Stimulated activated memory B cell treated with anti-CD40 and anti-IgM and Interleukin-4, amounts not matched to agents 10 μg/mL and 1 μg/mL and 100 μg/mL, for 72 hours (primary cell): ENCODE results near the gene UCK1.

ENCODE experiments used
- ATAC-seq: fragments of 150-1000 bp; cut with Tn5 transposase; 2 replicates; pipeline ENCODE4 v1.10.0; 2021
- H3K27ac Mint-ChIP-seq: one replicate; pipeline ENCODE4 v1.8.0; 2022; ENCODE audit warnings: mild to moderate bottlenecking, mixed read lengths
- H3K27me3 Mint-ChIP-seq: one replicate; pipeline ENCODE4 v1.8.0; 2022; ENCODE audit warnings: mixed read lengths
- H3K36me3 Mint-ChIP-seq: one replicate; pipeline ENCODE4 v1.8.0; 2022; ENCODE audit warnings: mixed read lengths
- H3K4me1 Mint-ChIP-seq: one replicate; pipeline ENCODE4 v1.8.0; 2022; ENCODE audit warnings: mixed read lengths
- H3K4me3 Mint-ChIP-seq: one replicate; pipeline ENCODE4 v1.8.0; 2022; ENCODE audit warnings: mild to moderate bottlenecking, moderate library complexity, mixed read lengths
- H3K9me3 Mint-ChIP-seq: one replicate; pipeline ENCODE4 v1.8.0; 2022; ENCODE audit warnings: mixed read lengths

The UCK1 gene

DNA sequence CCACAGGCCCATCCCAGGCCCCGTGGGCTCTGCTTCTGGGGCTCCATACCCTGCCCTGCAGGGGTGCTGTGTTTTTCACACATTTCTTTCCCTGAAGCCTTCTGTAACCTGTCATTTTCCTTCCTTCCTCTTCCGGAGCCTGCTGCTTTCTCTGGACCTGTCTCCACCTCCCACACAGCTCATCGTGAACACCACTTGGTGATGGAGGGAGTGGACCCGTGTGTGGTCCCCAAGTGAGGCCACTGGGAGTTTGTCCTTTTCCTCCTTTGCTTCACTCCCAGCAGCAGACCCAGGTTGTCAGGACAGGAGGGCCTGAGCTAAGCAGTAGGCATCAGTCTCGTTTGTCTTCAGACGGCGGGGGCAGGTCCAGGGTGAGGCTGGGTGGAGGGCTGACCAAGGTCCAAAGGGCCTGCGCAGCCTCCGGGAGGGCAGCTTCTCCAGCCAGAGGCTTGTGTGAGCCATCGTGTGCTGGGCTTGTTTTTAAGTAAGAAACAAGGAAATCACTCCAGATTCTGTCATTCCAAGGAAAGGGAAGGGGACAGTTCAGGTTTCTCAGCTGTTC is 34.1 kb downstream of the UCK1 start:
- Mint-ChIP-seq H3K9me3 (no peaks in the 10 kb centered on the region), H3K27ac (peak overlapping the region; percentile 46), H3K4me1 (peaks cover 29% of the 10 kb centered on the region), H3K36me3 (peaks cover 61% of the 10 kb centered on the region), H3K4me3 (no peak overlapping the region), H3K27me3 (no peaks in the 10 kb centered on the region)
- no peak for ATAC-seq

DNA sequence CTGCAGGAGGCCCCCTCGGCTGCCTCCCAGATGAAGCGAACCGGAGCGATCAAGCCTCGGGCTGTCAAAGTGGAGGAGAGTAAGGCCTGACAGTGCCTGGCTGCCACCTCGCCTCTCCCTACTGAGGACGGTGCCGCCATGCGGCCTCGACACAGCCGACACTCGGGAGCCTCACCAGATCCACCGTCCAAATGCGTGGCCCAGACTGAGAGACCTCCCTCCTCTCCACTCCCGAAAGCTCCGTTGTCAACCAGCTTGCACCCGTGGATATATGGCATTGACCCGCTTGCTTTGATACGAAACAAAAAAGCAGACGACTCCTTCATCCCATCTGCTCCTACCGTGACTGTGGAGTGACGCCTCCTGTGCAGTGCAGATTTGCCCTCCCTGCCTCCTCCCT is 35.3 kb downstream of the UCK1 start:
- H3K4me1 Mint-ChIP-seq, result peaks cover 19% of the 10 kb centered on the region
- no peaks in the 10 kb centered on the region for H3K27me3 Mint-ChIP-seq
- no peak for ATAC-seq
- no peak overlapping the region for H3K4me3 Mint-ChIP-seq
- no peak overlapping the region for H3K27ac Mint-ChIP-seq
- H3K36me3 Mint-ChIP-seq, result peaks cover 72% of the 10 kb centered on the region
- no peaks in the 10 kb centered on the region for H3K9me3 Mint-ChIP-seq

DNA sequence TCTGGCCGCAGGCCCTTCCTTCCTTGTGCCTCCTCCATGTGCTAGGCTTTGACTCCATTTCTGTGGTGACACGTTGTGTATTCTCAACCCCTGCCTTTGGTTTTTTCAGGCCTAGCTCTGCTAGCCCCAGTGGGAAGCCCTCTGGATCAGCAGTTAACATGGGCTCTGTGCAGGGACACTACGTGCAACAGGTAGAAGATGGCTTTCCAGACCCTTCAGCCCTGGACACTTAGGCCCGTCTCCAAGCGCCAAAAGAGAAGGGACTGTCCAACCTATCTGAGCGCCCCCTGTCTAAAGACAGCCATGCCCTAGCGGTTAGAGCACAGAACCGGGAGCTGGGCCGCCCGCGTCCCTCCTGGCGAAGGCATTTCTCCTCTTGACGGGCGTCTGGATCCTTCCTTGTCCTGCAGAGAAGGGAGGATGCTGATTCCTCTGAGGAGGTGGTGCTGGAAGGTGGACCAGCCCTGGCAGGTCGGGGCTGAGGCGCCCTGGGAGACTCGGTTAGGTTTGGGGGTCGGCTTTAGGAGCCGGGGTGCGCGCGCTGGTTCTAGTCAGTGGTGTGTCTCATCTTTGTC is 36.7 kb downstream of the UCK1 start:
- peaks cover 80% of the 10 kb centered on the region for H3K36me3 Mint-ChIP-seq
- H3K4me3 Mint-ChIP-seq, result no peak overlapping the region
- ATAC-seq, result no peak
- no peaks in the 10 kb centered on the region for H3K9me3 Mint-ChIP-seq
- no peaks in the 10 kb centered on the region for H3K27me3 Mint-ChIP-seq
- H3K27ac Mint-ChIP-seq, result no peak overlapping the region
- H3K4me1 Mint-ChIP-seq, result peaks cover 7% of the 10 kb centered on the region

DNA sequence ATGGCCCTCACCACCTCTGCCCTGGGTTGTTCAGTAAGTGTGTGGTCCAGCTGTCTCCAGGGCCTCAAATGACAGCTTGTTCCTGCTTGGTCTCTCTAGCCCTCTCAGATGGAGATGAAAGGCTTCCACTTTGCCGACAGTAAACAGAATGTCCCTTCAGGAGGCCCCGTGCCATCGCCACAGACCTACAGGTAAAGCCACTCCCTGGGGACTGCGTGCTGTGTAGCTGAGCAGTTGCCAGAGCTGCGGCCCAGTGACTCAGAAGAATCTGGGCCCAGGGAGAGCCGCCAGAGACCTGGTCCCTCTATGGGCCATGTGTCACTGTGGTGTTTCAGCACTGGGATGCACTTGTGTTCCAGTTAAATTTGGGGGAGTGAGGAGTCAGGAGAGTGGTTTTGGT is 39.0 kb downstream of the UCK1 start:
- Mint-ChIP-seq H3K27me3 (no peaks in the 10 kb centered on the region), H3K4me1 (peaks cover 3% of the 10 kb centered on the region), H3K36me3 (peaks cover 91% of the 10 kb centered on the region), H3K4me3 (no peak overlapping the region), H3K27ac (peak overlapping the region; percentile 31), H3K9me3 (no peaks in the 10 kb centered on the region)
- ATAC-seq, result no peak

DNA sequence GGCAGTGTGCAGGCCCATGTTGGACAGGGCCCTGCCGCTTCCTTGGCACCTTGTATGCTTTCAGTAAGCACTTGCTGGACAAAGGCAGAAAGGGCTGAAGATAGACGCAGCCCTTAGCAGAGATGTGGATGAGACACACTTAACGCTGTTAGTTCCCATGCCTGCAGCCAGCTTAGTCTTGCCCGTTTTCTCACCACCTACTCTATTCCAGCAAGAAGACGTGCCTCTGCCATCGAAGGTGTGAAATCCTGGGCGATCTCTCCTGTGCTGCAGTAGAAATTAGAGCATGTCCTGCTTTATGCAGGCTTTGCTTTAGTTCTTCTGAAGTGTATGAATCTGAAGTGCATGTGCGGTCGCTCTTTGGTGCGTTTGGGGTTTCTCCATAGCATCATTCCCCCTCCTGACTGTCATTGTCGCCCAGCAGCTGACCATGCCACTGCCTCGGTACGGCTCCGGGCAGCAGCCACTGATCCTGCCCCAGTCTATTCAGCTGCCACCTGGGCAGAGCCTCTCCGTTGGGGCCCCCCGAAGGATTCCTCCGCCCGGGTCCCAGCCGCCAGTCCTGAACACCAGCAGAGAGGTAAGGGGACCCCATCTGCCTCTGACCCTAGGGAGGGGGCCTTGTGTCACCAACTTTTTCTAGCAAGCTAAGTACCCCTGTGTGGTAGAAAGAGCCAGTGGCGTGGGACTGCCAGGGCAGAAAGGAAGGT is 39.9 kb downstream of the UCK1 start:
- H3K27me3 Mint-ChIP-seq, result no peaks in the 10 kb centered on the region
- peaks cover 93% of the 10 kb centered on the region for H3K36me3 Mint-ChIP-seq
- no peak overlapping the region for H3K27ac Mint-ChIP-seq
- H3K4me1 Mint-ChIP-seq, result no peaks in the 10 kb centered on the region
- ATAC-seq, result no peak
- no peak overlapping the region for H3K4me3 Mint-ChIP-seq
- no peaks in the 10 kb centered on the region for H3K9me3 Mint-ChIP-seq

DNA sequence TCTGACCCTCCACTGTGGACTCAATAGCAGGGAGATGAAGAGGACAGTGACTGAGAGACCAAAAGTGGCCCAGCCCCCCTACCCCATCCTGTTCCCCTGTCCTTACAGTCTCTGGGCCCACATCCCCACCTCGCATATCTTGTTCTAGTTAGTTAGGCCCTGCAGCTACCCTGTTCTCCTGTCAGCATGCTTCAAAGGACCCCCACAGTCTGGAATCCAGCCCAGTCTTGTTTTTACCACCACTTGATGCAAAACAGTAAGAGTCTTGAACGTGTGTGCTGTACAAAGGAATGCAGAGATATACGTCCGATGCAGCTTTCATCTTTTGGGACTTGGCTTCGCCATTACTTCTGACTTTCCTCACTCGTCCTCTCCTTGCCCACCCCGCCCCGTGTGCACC is 40.5 kb downstream of the UCK1 start:
- ATAC-seq, result no peak
- Mint-ChIP-seq H3K27ac (no peak overlapping the region), H3K4me3 (no peak overlapping the region), H3K36me3 (peaks cover 89% of the 10 kb centered on the region), H3K4me1 (no peaks in the 10 kb centered on the region), H3K9me3 (no peaks in the 10 kb centered on the region), H3K27me3 (no peaks in the 10 kb centered on the region)

DNA sequence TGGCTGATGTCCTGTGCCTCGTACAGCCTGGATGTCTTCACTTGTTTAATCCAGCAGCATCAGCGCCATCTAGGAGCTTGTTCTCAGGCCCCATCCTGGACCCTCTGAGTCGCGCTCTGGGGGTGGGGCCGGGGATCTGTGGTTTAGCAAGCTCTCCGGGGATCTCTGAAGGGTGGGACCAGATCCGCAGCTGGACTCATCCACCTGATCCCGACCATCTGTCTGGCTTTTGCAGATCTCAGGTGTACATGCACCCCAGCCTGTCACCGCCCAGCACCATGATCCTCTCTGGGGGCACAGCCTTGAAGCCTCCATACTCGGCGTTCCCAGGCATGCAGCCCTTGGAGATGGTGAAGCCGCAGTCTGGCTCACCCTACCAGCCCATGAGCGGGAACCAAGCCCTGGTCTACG is 43.4 kb downstream of the UCK1 start:
- Mint-ChIP-seq H3K27ac (no peak overlapping the region), H3K36me3 (peaks cover 87% of the 10 kb centered on the region), H3K4me1 (no peaks in the 10 kb centered on the region), H3K9me3 (no peaks in the 10 kb centered on the region), H3K27me3 (no peaks in the 10 kb centered on the region), H3K4me3 (no peak overlapping the region)
- ATAC-seq, result no peak

DNA sequence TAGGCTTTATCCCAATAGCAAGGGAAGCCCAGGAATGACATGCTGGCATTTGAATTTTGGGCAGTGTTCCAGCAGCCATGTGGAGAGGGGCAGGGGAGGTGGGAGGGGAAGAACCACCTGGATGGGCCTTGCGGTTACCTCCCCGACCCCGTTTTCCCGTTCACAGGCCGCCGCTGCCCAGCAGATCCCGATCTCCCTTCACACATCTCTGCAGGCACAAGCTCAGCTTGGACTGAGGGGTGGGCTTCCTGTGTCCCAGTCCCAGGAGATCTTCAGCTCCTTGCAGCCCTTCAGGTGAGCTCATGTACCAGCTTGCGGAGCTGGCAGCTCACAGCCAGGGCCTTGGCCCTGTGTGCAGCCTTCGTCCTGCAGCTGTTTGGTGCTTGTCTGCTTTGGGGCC is 44.1 kb downstream of the UCK1 start:
- no peaks in the 10 kb centered on the region for H3K4me1 Mint-ChIP-seq
- H3K27ac Mint-ChIP-seq, result no peak overlapping the region
- ATAC-seq, result no peak
- H3K9me3 Mint-ChIP-seq, result no peaks in the 10 kb centered on the region
- H3K36me3 Mint-ChIP-seq, result peaks cover 87% of the 10 kb centered on the region
- no peak overlapping the region for H3K4me3 Mint-ChIP-seq
- H3K27me3 Mint-ChIP-seq, result no peaks in the 10 kb centered on the region

DNA sequence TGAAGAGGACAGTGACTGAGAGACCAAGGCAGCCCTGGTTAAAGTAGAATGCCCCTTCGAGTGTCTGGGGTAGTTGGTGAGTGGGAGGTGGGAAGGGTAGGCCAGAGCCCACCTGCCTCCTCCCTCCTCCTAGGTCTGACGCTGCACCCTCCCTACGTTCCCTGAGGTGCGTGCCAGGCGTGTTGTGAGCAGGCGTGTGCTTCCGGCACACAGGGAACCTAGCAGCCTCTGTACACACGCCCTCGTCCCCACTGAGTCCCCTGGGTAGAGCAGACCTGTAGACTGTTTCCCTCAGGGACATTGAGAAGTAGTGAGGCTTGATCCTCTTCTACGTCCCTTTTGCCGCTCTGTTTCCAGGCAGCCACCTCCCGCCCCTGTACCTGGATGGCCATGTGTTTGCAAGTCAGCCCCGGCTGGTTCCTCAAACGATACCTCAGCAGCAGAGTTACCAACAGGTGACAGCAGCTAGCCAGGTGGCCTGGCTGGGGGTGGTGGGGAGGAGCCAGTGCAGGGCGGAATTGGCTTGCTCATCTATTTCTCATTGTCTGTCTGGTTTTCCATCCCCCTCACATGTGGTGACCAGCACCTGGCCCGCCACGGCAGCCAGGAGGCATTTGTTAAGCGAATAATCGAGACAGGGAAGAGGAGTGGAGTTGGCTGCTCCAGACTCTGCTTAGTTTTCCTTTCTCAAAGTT is 45.2 kb downstream of the UCK1 start:
- H3K9me3 Mint-ChIP-seq, result no peaks in the 10 kb centered on the region
- ATAC-seq, result no peak
- H3K27me3 Mint-ChIP-seq, result no peaks in the 10 kb centered on the region
- peaks cover 80% of the 10 kb centered on the region for H3K36me3 Mint-ChIP-seq
- H3K27ac Mint-ChIP-seq, result peak overlapping the region; percentile 23
- no peak overlapping the region for H3K4me3 Mint-ChIP-seq
- no peaks in the 10 kb centered on the region for H3K4me1 Mint-ChIP-seq

DNA sequence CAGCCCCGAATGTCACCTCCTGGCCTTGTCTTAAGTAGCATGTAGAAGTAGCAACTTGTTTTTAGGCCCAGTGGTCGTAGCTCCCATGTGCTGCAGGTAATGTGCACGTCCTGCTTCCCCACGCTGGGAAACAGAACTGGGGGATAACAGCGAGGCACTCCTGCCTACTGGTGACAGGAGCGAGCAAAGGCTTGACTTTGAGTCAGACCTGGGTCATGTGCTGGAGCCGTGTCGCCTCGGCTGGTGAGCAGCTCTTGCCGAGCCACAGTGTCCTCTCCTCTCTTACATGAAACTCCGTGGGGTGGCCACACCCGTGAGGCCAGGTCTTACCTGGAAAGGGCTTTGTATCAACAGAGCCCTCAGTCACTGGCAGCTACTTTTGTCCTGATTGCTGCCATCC is 45.9 kb downstream of the UCK1 start:
- Mint-ChIP-seq H3K27me3 (no peaks in the 10 kb centered on the region), H3K4me1 (no peaks in the 10 kb centered on the region), H3K4me3 (no peak overlapping the region), H3K27ac (no peak overlapping the region), H3K9me3 (no peaks in the 10 kb centered on the region), H3K36me3 (peaks cover 73% of the 10 kb centered on the region)
- ATAC-seq, result no peak

DNA sequence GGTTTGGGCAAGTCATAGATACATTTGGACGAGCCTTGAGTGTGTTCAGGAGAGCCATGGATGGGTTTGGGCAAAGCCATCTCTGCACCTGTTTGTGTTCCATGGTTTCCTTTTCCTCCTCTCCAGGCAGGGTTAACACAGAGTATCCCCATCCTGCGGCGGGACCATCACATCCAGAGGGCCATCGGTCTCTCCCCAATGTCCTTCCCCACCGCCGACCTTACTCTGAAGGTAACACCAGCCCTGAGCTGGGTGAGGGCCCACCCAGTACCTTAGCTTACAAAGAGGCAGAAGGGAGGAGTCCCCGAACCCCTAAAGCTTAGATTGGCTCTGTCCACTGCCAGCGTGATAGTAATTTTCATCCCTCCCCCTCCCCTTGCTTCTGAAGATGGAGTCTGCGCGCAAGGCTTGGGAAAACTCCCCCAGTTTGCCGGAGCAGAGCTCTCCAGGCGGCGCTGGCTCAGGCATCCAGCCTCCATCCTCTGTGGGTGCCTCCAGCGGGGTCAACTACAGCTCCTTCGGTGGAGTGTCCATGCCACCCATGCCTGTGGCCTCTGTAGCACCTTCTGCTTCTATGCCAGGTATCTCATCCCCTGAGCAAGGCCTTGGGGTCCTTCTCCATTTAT is 46.4 kb downstream of the UCK1 start:
- Mint-ChIP-seq H3K4me3 (no peak overlapping the region), H3K4me1 (no peaks in the 10 kb centered on the region), H3K9me3 (no peaks in the 10 kb centered on the region), H3K36me3 (peaks cover 68% of the 10 kb centered on the region), H3K27ac (no peak overlapping the region), H3K27me3 (no peaks in the 10 kb centered on the region)
- ATAC-seq, result no peak

DNA sequence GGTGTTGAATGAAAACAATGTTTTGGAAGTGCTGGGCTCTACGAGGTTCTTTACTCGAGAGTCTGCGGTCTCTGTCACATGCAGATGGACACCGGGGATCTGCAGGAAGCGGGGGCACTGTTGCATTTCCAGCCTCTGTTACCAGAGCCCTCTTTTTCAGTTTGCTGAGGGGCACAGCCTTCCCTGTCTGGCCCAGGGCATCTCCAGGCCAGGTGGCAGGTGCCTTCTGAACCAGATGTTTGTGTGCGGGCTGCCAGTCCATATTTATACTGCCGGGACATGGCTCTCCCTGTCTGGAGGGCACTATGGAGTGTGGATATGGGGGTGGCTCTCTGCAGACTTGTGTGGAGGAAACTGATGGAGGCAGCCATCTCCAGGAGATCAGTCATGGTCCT is 47.0 kb downstream of the UCK1 start:
- Mint-ChIP-seq H3K4me3 (no peak overlapping the region), H3K27ac (no peak overlapping the region), H3K27me3 (no peaks in the 10 kb centered on the region), H3K9me3 (no peaks in the 10 kb centered on the region), H3K4me1 (no peaks in the 10 kb centered on the region), H3K36me3 (peaks cover 67% of the 10 kb centered on the region)
- ATAC-seq, result no peak

DNA sequence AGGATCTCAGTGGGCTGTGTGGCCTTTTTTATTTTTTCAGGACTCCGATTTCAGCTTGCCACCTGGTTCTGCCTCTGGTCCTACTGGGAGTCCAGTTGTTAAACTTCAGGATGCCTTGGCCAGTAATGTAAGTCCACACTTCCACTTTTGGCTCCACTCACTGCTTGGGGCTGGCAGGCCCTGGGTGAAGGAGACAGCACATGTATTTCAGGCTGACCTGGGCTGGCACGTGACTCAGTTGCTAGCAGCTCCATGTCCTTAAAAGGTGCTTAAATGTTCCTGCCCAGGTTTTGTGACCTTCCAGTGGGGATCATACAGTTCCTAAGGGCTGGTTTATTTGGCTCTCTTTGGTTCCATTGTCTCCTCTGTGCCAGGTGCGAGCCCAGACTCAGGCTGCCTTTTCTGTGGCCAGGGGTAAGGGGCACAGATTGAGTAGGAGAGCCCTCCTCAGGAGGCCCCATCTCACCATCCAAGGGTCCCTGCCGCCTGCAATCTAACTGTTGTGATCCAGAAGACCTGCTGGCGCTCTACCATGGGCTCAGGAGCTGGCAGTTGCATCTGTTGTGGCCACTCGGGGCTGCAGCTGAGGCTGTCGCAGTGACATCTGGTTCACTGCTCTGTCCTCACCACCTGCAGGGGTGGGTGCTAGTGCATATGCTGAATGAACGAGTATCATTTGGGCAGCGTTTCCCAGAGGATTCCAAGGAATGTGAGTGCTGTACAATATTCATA is 47.6 kb downstream of the UCK1 start:
- no peak overlapping the region for H3K27ac Mint-ChIP-seq
- H3K4me3 Mint-ChIP-seq, result no peak overlapping the region
- peaks cover 1% of the 10 kb centered on the region for H3K4me1 Mint-ChIP-seq
- no peak for ATAC-seq
- peaks cover 64% of the 10 kb centered on the region for H3K36me3 Mint-ChIP-seq
- H3K9me3 Mint-ChIP-seq, result no peaks in the 10 kb centered on the region
- no peaks in the 10 kb centered on the region for H3K27me3 Mint-ChIP-seq

DNA sequence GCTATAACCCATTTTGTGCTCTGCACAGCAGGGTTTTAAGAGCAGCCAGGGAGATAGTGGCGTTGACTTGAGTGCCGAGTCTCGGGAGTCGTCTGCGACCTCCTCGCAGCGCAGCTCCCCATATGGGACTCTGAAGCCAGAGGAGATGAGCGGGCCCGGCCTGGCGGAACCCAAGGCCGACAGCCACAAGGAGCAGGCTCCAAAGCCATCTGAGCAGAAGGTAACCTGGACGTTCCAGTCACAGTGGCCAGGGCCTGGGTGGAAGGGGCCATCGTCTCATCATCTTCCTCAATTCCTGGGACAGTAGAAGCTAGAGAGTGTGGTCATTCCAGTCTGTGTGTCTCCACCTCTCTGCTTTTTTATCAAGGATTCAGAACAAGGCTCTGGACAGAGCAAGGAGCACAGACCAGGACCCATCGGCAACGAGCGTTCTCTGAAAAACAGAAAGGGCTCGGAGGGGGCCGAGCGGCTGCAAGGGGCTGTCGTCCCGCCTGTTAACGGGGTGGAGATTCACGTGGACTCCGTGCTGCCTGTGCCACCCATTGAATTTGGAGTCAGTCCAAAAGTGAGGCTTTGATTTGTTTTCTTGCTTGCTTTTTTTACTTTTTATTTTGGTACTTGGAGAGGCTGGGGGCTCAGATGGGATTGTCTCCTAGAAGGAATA is 48.6 kb downstream of the UCK1 start:
- no peak for ATAC-seq
- no peak overlapping the region for H3K27ac Mint-ChIP-seq
- no peaks in the 10 kb centered on the region for H3K27me3 Mint-ChIP-seq
- H3K36me3 Mint-ChIP-seq, result peaks cover 62% of the 10 kb centered on the region
- no peak overlapping the region for H3K4me3 Mint-ChIP-seq
- H3K9me3 Mint-ChIP-seq, result no peaks in the 10 kb centered on the region
- peaks cover 6% of the 10 kb centered on the region for H3K4me1 Mint-ChIP-seq
